NT2/D1 (cell line): ENCODE results near the gene BTG4.
A peak's percentile ranks its signal among the peaks of the same experiment; 100 is the strongest.

ENCODE experiments used
- DNase-seq: peaks from one replicate; pipeline ENCODE4 v3.0.0-alpha.2; 2011; ENCODE audit warnings: low read depth, low spot score
- H3K27me3 ChIP-seq: 2 replicates; pipeline ENCODE4 v1.6.0; 2011; ENCODE audit warnings: mild to moderate bottlenecking; ENCODE audit not compliant: insufficient read length, insufficient read depth
- H3K36me3 ChIP-seq: 2 replicates; pipeline ENCODE4 v1.6.1; 2011; ENCODE audit warnings: mild to moderate bottlenecking, low read length, mixed read lengths; ENCODE audit not compliant: insufficient read depth, insufficient read length
- H3K4me1 ChIP-seq: 2 replicates; pipeline ENCODE4 v1.5.1; 2011; ENCODE audit not compliant: insufficient read depth, insufficient read length
- H3K4me3 ChIP-seq: 2 replicates; pipeline ENCODE4 v1.5.1; 2011; ENCODE audit warnings: low read depth; ENCODE audit not compliant: insufficient read length
- H3K9ac ChIP-seq: 2 replicates; pipeline ENCODE4 v1.6.0; 2011; ENCODE audit warnings: low read depth; ENCODE audit not compliant: insufficient read length
- H3K9me3 ChIP-seq: 2 replicates; pipeline ENCODE4 v1.5.1; 2011; ENCODE audit warnings: mild to moderate bottlenecking, low read length; ENCODE audit not compliant: insufficient read depth
- SUZ12 ChIP-seq: IDR thresholded peaks from 2 replicates; pipeline ENCODE4 v1.6.1; 2011; ENCODE audit not compliant: insufficient read length, insufficient read depth; ENCODE audit errors: extremely low read depth
- YY1 ChIP-seq: IDR thresholded peaks from 2 replicates; pipeline ENCODE4 v1.6.1; 2011; ENCODE audit not compliant: insufficient read length, insufficient read depth
- ZNF274 ChIP-seq: IDR thresholded peaks from 2 replicates; pipeline ENCODE4 v1.6.1; 2011; ENCODE audit warnings: mild to moderate bottlenecking, low read depth, low read length

BTG4 gene

DNA sequence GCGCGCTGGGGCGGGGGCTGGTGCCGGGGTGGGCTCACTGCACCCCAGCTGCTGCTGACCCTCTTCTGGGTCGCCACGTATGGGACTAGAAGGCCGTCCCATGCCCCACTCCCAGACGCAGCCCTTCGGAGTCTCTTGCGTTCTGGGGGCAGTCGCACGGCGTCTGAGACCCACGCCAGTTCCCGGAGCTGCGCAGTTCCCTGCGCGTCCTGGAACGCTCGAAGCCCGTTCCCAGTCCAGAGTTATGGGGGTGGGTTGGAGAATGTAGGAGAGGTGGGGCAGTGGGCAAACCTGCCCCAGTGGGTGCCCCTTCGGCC is 28.7 kb upstream of the BTG4 start:
- TF ChIP-seq ZNF274 (no peak), YY1 (no peak), SUZ12 (no peak)
- DNase-seq: no peak
- Histone ChIP-seq H3K4me1 (no peaks in the 10 kb centered on the region), H3K9ac (peak overlapping the region; percentile 63), H3K27me3 (peaks cover 55% of the 10 kb centered on the region), H3K4me3 (peak overlapping the region; percentile 61), H3K36me3 (peaks cover 14% of the 10 kb centered on the region), H3K9me3 (0 out of 2 replicates have a peak, but pooled peaks cover 4% of the 10 kb centered on the region)

DNA sequence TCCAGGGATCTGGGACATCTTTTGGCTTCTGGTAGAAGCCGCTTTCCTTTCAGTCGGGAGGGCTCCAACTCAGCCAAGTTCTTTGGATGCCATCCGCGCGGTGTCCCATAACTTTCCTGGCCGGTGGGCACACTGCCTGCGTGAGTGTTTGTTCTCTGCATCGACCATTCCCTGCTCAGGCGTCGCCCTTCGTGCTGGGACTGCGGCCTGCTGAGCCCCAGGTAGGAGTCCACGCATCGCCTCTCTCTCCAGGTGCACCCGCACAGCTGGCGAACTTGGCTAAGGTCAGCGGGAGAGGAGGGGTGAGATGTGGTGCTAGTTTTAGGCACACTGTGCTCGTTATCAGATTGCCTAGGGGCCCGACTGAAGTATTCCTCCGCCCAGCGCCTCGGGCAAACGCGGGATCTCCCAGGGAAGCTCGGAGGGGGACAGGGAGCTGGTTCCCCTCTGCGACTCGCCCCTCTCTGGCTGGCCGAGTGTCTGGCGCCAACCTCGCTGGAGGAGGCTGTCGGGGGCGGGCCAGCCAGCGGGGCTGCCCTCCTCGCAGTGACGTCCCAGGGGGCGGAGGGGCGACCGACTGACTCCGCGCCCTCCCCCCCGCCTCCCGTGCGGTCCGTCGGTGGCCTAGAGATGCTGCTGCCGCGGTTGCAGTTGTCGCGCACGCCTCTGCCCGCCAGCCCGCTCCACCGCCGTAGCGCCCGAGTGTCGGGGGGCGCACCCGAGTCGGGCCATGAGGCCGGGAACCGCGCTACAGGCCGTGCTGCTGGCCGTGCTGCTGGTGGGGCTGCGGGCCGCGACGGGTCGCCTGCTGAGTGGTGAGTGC is 28.1 kb upstream of the BTG4 start, which contains the start of gene LAYN:
LAYN (plus strand) TSS at position 607 of the 823 bp plus-strand sequence; CDS start at position 731, 124 bp downstream.
- no peaks in the 10 kb centered on the region for H3K4me1 ChIP-seq
- H3K36me3 ChIP-seq: peaks cover 8% of the 10 kb centered on the region
- H3K9ac ChIP-seq: peak within 1 kb of the TSS; percentile 66
- TF ChIP-seq ZNF274: no peak
- no peak for TF ChIP-seq YY1
- TF ChIP-seq SUZ12: no peak
- no peak for DNase-seq
- H3K27me3 ChIP-seq: peaks cover 55% of the 10 kb centered on the region
- H3K4me3 ChIP-seq: peak within 1 kb of the TSS; percentile 61
- H3K9me3 ChIP-seq: 0 out of 2 replicates have a peak, but pooled peaks cover 4% of the 10 kb centered on the region

DNA sequence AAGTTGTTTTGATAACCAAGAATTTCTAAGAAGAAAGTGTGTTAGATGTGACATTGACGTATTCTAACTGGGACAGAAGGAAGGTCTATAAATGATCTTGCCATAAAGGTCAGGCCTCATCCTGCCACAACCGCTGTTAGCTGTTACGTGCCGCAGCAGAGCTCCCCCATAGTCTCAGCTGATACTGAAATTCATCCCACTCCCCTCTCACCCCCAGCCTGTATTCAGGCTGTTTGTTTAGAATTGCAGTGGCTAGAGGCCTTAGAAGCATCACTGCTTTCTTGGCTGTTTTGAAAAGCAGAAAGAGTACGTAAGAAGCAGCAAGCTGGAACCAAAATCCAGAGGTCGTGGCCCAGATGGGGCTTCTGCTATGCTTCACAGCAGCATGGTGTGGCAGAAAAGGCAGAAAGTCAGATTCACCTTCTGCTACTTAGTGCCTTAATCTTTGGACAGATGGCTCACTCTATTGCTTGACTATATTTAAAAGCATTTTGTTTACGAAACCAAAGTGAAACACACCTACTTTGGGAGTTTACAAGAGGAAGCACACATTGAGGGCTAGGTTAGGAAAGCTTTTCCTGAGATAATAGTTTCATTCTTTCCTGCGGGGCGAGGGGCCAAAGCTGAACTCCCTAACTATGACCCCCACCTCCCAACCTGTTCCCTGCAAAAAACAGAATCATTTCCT is 27.4 kb upstream of the BTG4 start:
- peak overlapping the region; percentile 66 for H3K9ac ChIP-seq
- H3K4me1 ChIP-seq: no peaks in the 10 kb centered on the region
- H3K27me3 ChIP-seq: peaks cover 57% of the 10 kb centered on the region
- peaks cover 5% of the 10 kb centered on the region for H3K36me3 ChIP-seq
- H3K4me3 ChIP-seq: peak overlapping the region; percentile 61
- no peak for DNase-seq
- TF ChIP-seq SUZ12 (no peak), ZNF274 (no peak), YY1 (no peak)
- 0 out of 2 replicates have a peak, but pooled peaks cover 4% of the 10 kb centered on the region for H3K9me3 ChIP-seq

DNA sequence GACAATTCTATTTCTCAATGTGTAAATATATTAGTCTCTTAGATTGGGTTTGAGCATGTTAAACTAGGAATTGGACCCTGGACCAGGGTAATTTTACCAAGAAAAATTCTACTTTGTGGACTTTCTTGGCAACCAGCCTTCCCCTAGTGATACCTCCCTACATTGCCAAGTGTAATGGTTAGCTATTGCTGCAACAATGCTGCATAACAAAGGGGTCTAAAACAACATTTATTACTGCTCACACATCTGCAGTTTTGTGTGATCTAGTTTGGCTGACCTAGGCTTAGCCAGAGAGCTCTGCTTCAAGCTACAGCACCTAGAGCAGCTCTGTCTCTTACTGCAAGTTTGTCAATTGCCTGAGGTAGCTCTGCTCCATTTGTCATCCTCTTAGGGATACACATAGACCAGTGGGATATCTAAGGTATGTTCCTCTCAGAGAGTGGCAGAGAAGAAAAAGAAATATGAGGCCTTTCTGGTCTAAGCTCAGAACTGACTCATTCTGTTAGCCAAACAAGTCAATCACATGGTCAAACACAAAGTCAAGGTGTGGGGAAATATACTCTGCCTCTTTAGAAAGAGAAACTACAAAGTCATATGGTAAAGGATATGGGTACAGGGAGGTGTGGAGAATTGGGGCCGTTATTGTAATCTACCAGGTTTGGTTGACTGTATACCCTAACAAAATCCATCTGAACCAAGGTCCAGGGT is 26.4 kb upstream of the BTG4 start:
- no peak overlapping the region for H3K9ac ChIP-seq
- peaks cover 55% of the 10 kb centered on the region for H3K27me3 ChIP-seq
- TF ChIP-seq YY1 (no peak), SUZ12 (no peak), ZNF274 (no peak)
- H3K9me3 ChIP-seq: 0 out of 2 replicates have a peak, but pooled peaks cover 4% of the 10 kb centered on the region
- H3K4me3 ChIP-seq: no peak overlapping the region
- no peak for DNase-seq
- no peaks in the 10 kb centered on the region for H3K36me3 ChIP-seq
- no peaks in the 10 kb centered on the region for H3K4me1 ChIP-seq

DNA sequence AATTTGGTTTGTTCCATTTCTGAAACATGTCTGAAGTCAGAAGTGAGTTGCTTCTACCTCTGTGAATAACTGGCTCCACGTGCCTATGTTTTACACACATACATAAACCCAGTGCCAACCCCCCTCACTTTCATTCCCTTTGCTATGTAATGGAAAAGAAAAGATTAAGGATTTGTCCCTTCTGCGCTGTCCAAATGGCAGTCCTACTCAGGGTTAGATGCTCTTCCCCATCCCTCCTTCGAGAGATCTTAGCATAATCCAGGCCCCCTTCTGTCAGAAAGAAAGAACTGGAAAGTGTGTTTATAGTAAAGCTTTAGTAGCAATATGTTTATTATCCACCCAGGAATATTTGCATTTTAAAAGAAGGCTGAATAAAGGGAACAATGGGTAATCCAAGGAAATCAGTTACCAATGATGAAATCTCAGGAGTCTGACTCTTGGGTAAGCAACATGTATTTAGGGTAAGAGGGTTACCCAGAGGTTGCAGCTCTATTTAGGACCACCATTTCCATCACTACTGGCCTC is 25.2 kb upstream of the BTG4 start:
- Histone ChIP-seq H3K4me3 (no peak overlapping the region), H3K4me1 (no peaks in the 10 kb centered on the region), H3K27me3 (peaks cover 45% of the 10 kb centered on the region), H3K9ac (no peak overlapping the region), H3K36me3 (no peaks in the 10 kb centered on the region), H3K9me3 (0 out of 2 replicates have a peak, but pooled peaks cover 4% of the 10 kb centered on the region)
- no peak for DNase-seq
- TF ChIP-seq YY1 (no peak), ZNF274 (no peak), SUZ12 (no peak)

DNA sequence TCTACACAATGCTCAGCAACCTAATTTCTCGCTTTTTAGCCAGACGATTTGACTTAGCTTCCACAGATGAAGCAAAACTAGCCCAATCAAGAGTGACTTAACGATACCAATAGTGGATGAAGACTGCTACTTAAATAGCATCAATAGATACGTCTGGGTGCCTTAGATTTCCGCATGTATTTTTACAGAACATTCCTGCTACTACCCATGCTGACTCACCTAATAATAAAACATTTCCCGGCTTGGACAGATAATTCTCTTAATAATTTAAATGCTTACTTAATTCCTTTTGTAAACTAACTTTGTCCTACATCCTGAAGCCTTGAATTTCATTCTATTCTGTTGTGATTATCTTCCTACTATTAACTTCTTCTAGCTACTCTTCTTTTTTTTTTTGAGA is 23.1 kb upstream of the BTG4 start:
- Histone ChIP-seq H3K4me1 (peaks cover 1% of the 10 kb centered on the region), H3K9ac (no peak overlapping the region), H3K9me3 (0 out of 2 replicates have a peak, but pooled peaks cover 4% of the 10 kb centered on the region), H3K27me3 (peaks cover 25% of the 10 kb centered on the region), H3K4me3 (no peak overlapping the region), H3K36me3 (no peaks in the 10 kb centered on the region)
- no peak for DNase-seq
- TF ChIP-seq SUZ12 (no peak), YY1 (no peak), ZNF274 (no peak)
